BE2C (cell line): ENCODE data around the gene CS.

Experiments used
- DNase-seq: peaks from one replicate; pipeline ENCODE4 v3.0.0-alpha.2; 2020
- H3K27me3 ChIP-seq: fragments of 250-450 bp; sonication (Bioruptor Pico); 2 replicates; pipeline ENCODE4 v1.5.1; 2020; ENCODE audit warnings: mild to moderate bottlenecking
- H3K36me3 ChIP-seq: fragments of 250-450 bp; sonication (Bioruptor Pico); 2 replicates; pipeline ENCODE4 v1.5.1; 2020; ENCODE audit warnings: mild to moderate bottlenecking
- H3K4me1 ChIP-seq: fragments of 250-450 bp; sonication (Bioruptor Pico); 2 replicates; pipeline ENCODE4 v1.5.1; 2020
- H3K4me3 ChIP-seq: 2 replicates; pipeline ENCODE4 v1.5.1; 2011; ENCODE audit warnings: low read depth, low read length
- H3K9me3 ChIP-seq: fragments of 250-450 bp; sonication (Bioruptor Pico); 2 replicates; pipeline ENCODE4 v1.5.1; 2020
- TF ChIP-seq, protein P1 (sequence below): IDR thresholded peaks from 2 replicates; pipeline ENCODE4 v1.5.1; 2012; ENCODE audit warnings: mild to moderate bottlenecking, low read depth, low read length

Gene CS

DNA sequence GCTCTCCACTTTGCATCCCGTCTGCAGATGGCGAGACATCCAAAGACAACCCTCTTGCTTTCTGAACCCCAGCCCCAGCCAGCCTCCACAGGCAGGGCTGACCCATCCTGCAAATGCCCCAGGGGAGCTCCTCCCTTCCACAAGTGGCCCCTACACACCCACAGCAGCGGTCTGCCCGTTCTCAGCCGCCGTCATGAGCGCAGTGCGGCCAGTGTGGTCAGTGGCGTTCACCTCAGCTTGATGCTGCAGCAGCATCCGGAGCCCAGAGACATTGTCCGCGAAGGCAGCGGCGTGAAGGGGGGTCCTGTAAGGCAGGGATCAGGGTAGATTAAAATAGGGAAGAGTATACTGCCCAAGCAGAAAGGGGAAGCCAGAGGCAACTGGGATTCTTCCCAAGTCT lies 55.6 kb downstream of the CS start:
- Histone ChIP-seq H3K27me3 (no peaks in the 10 kb centered on the region), H3K9me3 (no peaks in the 10 kb centered on the region), H3K4me1 (peaks cover 8% of the 10 kb centered on the region), H3K4me3 (no peak overlapping the region), H3K36me3 (peaks cover 65% of the 10 kb centered on the region)
- TF ChIP-seq, protein P1, sequence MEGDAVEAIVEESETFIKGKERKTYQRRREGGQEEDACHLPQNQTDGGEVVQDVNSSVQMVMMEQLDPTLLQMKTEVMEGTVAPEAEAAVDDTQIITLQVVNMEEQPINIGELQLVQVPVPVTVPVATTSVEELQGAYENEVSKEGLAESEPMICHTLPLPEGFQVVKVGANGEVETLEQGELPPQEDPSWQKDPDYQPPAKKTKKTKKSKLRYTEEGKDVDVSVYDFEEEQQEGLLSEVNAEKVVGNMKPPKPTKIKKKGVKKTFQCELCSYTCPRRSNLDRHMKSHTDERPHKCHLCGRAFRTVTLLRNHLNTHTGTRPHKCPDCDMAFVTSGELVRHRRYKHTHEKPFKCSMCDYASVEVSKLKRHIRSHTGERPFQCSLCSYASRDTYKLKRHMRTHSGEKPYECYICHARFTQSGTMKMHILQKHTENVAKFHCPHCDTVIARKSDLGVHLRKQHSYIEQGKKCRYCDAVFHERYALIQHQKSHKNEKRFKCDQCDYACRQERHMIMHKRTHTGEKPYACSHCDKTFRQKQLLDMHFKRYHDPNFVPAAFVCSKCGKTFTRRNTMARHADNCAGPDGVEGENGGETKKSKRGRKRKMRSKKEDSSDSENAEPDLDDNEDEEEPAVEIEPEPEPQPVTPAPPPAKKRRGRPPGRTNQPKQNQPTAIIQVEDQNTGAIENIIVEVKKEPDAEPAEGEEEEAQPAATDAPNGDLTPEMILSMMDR: no peak
- no peak for DNase-seq

DNA sequence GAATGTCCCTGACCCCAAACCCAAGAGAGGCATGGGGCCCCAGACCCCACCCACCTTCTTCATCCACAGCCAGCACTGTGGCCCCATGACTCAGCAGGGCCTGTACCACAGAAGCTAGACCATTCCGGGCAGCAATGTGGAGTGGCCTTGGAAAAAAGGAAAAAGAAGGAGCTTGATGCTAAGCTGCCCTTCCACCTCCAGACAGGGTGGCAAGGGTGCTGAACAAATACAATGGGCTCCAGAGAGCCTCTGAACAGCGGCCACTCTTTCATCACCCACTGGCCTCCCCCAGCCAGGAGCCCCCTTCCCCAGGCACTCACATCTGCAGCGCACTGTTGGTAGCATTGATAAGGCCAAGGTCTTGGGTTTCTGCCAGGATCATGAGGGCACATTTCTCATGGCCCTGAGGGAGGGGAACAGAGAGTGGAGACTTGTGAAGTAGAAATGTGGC lies 56.4 kb downstream of the CS start:
- Histone ChIP-seq H3K9me3 (no peaks in the 10 kb centered on the region), H3K27me3 (no peaks in the 10 kb centered on the region), H3K4me3 (no peak overlapping the region), H3K4me1 (peaks cover 8% of the 10 kb centered on the region), H3K36me3 (peaks cover 60% of the 10 kb centered on the region)
- TF ChIP-seq, protein P1: no peak
- peak; percentile 55 for DNase-seq

DNA sequence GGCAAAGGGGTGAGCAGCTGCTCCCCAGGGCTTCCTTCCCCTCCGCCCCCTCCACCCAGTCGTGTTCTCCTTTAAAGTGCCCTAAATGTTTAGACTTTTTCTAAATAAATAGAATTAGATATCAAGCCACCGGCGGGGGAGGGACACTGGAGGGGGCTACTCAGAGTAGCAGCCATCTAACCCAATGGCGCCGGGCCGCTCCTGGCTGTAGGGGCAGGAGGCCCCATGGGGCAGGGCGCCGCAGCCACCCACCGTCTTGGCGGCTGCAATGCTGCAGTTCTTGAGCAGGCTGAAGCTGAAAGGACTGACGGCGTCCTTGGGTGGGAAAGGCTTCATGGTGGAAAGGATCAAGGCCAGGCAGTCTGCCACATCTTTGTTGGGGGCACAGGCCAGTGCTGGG lies 57.1 kb downstream of the CS start:
- Histone ChIP-seq H3K36me3 (peaks cover 53% of the 10 kb centered on the region), H3K4me1 (peaks cover 8% of the 10 kb centered on the region), H3K27me3 (no peaks in the 10 kb centered on the region), H3K4me3 (no peak overlapping the region), H3K9me3 (no peaks in the 10 kb centered on the region)
- TF ChIP-seq, protein P1: no peak
- DNase-seq: no peak

DNA sequence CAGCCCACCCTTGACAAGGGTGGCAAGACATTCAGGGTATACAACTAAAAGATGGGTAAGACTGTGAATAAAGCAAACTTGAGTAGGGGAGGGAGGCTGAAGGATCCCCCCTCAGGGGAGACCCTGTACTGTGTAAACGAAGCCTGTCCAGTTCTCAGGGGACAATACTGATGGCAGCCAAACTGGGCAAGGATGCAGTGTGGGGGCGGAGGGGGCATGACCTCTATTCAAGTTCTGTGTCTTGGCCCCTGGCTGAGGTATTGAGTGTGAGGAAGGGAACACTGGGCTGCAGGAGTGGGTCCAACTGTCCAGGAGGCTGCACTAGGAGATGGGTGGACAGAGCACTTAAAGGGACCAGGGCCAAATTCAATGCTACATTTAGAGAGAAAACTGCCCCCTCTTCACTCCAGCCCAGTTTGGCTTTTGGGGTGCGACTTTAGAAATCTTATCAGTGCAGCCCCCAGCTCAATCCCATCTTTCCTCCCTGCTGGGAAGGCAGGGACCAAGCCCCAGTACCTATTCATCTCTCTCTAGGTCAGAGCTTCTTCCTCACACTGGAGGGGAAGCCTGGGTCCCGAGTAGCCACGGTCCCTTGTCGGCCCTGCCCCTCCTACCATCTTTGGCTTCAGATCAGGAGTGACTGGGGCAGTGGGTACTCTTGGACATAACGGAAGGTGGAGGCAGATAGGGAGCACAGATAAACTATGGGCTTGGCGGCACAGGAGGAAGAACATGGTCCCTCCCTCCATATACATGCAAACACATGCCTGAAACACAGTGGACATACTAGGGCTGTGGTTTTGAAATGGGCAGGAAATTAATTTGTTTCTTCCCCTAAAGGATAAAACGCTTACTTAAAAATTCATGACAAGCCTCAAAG lies 58.5 kb downstream of the CS start:
- no peaks in the 10 kb centered on the region for H3K9me3 ChIP-seq
- H3K36me3 ChIP-seq: peaks cover 49% of the 10 kb centered on the region
- TF ChIP-seq, protein P1: no peak
- no peak overlapping the region for H3K4me3 ChIP-seq
- H3K27me3 ChIP-seq: no peaks in the 10 kb centered on the region
- DNase-seq: no peak
- peaks cover 8% of the 10 kb centered on the region for H3K4me1 ChIP-seq

DNA sequence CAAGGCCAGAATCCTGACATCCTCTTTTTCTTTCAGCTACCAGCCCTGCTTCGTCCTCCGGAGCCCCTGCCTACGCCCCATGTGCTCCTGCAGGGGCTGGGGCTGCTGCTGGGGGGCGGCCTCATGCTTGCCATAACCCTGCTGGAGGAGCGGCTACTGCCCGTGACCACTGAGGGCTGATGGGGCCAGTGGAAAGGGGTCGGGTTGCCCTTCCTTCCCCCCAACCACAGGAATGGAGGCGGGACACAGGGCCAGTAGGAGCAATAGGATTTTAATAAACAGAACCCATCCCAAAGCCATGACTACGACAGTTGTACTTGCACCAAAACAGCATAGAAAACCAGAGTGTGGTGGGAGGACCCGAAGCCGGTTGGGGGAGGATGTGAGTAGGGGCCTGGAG lies 62.6 kb downstream of the CS start:
- DNase-seq: no peak
- Histone ChIP-seq H3K4me1 (no peaks in the 10 kb centered on the region), H3K4me3 (no peak overlapping the region), H3K36me3 (peaks cover 11% of the 10 kb centered on the region; the same call in 1 of the 2 replicates), H3K27me3 (no peaks in the 10 kb centered on the region), H3K9me3 (no peaks in the 10 kb centered on the region)
- TF ChIP-seq, protein P1: no peak

DNA sequence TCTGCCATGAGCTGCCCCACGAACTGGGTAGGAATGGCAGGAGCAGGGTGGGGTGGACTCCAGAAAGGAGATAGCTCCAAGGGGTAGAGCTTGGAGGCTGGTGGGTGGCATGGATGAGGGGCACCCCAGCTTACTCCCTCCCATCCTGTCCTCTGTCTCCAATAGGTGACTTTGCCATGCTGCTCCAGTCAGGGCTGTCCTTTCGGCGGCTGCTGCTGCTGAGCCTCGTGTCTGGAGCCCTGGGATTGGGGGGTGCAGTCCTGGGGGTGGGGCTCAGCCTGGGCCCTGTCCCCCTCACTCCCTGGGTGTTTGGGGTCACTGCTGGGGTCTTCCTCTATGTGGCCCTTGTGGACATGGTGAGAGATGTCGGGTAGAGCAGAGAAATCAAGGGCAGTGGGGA lies 63.1 kb downstream of the CS start:
- H3K4me1 ChIP-seq: no peaks in the 10 kb centered on the region
- DNase-seq: no peak
- TF ChIP-seq, protein P1: no peak
- no peak overlapping the region for H3K4me3 ChIP-seq
- H3K9me3 ChIP-seq: no peaks in the 10 kb centered on the region
- no peaks in the 10 kb centered on the region for H3K27me3 ChIP-seq
- peaks cover 7% of the 10 kb centered on the region; the same call in 1 of the 2 replicates for H3K36me3 ChIP-seq
